GM18858 (cell line): ENCODE data around the gene ATP2B1.
A peak's percentile ranks its signal among the peaks of the same experiment; 100 is the strongest.

Experiments used
- ATAC-seq: cut with Tn5 transposase; IDR thresholded peaks from one replicate; pipeline ENCODE4 v1.9.1; 2021; ENCODE audit not compliant: unreplicated experiment

The ATP2B1 gene

GRCh38 chr12:89694542-89694941 lies 14.1 kb downstream of the ATP2B1 start:
- ATAC-seq: no peak

DNA sequence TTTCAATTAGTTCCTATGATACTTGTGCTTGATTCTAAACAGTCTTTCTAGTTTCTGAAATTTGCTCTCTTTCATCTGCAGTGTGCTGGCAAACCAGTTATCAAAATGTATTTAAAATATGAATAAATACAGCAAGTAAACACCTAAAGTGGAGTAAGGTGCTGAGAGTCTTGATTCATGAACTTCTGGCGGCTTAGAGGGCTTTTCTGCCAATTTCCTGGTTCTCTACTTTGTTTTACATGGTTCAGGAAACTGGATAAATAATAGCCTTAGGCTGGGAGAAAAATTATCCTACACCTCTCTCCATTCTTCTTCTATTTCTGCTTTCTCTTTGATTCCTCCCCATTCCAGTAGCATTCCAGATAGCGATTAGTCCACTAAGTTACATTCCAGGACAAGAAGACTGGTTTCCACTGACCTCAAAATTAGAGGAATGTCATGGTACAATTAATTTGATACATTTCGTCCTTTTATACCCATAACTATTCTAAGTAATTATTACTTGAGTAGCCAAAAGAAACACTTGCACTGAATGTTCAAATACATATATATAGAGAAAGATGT lies 14.9 kb downstream of the ATP2B1 start:
- no peak for ATAC-seq

- no peak for ATAC-seq
Measured at GRCh38 chr12:89692439-89692838, 16.2 kb downstream of the ATP2B1 start.

- ATAC-seq: no peak
Measured at GRCh38 chr12:89691659-89692058, 17.0 kb downstream of the ATP2B1 start.

GRCh38 chr12:89690925-89691324 lies 17.7 kb downstream of the ATP2B1 start:
- ATAC-seq: no peak

DNA sequence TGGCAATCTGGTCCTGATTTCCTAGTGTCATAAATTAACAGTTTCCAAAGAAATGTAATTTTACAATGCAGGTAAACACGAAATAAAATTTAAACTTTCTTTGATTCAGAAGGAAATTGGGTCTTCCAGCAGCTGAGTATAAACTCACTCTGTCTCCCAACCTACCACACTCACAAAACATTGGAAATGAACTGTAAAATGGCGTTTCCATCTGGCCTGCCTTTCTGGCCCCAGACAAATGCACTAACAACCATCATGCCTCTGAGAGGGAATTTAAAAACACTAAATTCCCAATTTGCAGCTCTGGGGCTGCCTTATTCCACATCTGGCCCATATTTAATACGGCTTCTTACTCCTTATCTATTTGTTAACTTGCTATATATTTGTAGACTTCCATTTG lies 19.3 kb downstream of the ATP2B1 start:
- no peak for ATAC-seq

GRCh38 chr12:89686311-89686710 lies 22.3 kb downstream of the ATP2B1 start:
- no peak for ATAC-seq

DNA sequence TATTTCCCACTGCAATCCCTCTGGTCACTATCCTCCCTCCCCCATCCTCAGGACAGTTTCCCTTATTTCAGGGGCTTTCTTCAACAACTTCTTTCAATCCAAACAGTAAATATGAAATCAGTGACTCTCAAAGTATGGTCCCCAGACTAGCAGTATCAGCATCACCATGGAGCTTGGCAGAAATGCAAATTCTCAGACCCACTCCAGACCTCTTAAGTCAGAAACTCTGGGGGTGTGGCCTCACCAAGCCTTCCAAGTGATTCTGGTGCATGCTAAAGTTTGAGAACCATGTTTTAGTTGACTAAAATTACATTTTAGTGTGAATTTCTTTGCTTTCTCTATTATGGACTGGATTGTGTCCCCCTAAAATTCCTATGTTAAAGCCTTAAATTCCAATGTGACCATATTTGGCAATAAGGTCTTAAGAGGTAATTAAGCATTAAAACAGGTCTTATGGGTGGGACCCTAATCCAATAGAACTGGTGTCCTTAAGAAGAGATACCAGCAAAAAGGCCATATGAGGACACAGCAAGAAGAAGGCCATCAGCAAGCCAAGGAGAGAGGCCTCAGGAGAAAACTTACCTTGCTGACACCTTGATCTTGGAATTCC lies 23.2 kb downstream of the ATP2B1 start:
- ATAC-seq: no peak

GRCh38 chr12:89684136-89684535 lies 24.5 kb downstream of the ATP2B1 start:
- no peak for ATAC-seq

DNA sequence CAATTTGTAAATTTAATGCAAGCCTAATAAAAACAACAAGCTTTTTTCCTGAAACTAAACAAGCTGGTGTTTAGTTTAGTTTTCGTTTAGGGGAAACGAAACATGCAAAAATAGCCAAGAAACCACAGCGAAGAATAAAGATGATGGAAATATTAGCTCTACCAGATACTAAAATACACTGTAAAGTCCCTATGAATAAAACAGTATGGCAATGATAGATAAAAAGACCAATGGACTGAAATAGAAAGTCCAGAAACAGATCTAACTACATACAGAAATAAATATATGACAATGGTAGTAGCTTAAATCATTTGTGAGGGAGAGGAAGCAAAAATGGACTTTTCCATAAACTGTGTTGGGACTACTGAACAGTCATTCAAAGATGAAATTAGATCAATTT lies 26.4 kb downstream of the ATP2B1 start:
- no peak for ATAC-seq

GRCh38 chr12:89680409-89680808 lies 28.2 kb downstream of the ATP2B1 start:
- no peak for ATAC-seq

- ATAC-seq: no peak
Measured at GRCh38 chr12:89679631-89680030, 29.0 kb downstream of the ATP2B1 start.

- ATAC-seq: no peak
Measured at GRCh38 chr12:89678225-89678624, 30.4 kb downstream of the ATP2B1 start.

DNA sequence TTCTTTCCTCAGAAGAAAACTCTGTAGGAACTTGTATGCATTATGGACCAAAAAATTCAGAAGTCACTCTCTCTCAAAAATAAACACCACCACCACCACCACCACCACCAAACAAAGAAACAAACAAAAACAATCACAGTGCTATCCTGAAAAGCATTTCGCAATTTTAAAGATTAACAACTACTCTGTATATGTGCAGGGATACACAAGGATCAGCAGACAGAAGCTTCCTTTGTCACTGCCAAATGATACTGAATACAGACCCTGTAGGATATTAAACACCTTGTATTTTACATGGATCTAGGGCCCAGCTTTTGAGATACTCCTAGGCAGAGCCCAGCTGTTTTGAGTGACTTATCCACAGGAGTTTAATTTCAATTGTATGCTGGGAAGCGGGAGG lies 31.7 kb downstream of the ATP2B1 start:
- no peak for ATAC-seq

- ATAC-seq: no peak
Measured at GRCh38 chr12:89674326-89674942, 34.2 kb downstream of the ATP2B1 start.

GRCh38 chr12:89673603-89674002 lies 35.0 kb downstream of the ATP2B1 start:
- no peak for ATAC-seq

DNA sequence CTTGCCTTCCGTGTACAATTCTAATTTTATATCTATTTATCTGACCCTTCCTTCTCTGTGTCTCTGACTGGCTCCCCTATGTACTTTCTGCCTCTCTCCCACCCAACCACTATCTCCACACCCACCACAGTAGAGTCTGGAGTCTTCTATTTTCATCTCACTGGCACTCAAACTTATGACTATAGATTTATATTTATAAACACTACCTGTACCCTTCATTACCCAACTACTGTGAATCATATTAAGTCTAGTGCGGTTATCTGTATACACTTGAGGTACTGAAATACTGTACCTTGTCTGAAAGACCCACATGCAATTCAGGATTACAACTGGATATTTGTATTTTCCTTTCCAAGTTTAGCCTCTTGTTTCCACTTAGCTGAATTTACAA lies 36.1 kb downstream of the ATP2B1 start:
- no peak for ATAC-seq

- no peak for ATAC-seq
Measured at GRCh38 chr12:89671469-89671868, 37.2 kb downstream of the ATP2B1 start.

- ATAC-seq: no peak
Measured at GRCh38 chr12:89669197-89669596, 39.4 kb downstream of the ATP2B1 start.

- ATAC-seq: no peak
Measured at GRCh38 chr12:89665556-89665955, 43.1 kb downstream of the ATP2B1 start.

GRCh38 chr12:89664441-89664840 lies 44.2 kb downstream of the ATP2B1 start:
- ATAC-seq: no peak

GRCh38 chr12:89663577-89664357 lies 44.9 kb downstream of the ATP2B1 start:
- ATAC-seq: peak; percentile 70
